Medulla oblongata (tissue), 1 donor: ENCODE results near the gene ZNF492.

Experiments used
- DNase-seq: peaks from one replicate; pipeline ENCODE4 v3.0.0-alpha.2; 2015; ENCODE audit errors: extremely low spot score

ZNF492 gene

GRCh38 chr19:22633706-22634449 is at the start of gene ZNF492:
Gene ZNF492, plus strand, starts transcription at chr19:22634324. Its CDS starts 19,076 bp downstream, at chr19:22653400.
- DNase-seq: peak; percentile 87

GRCh38 chr19:22595422-22595821 is 38.7 kb upstream of the ZNF492 start:
- no peak for DNase-seq

GRCh38 chr19:22595918-22596341 is 38.2 kb upstream of the ZNF492 start:
- no peak for DNase-seq

- DNase-seq: no peak
Observed at GRCh38 chr19:22600690-22601648, 33.2 kb upstream of the ZNF492 start.

GRCh38 chr19:22601906-22602630 is 32.1 kb upstream of the ZNF492 start:
- no peak for DNase-seq

GRCh38 chr19:22602631-22603272 is 31.4 kb upstream of the ZNF492 start:
- no peak for DNase-seq

- no peak for DNase-seq
Observed at GRCh38 chr19:22603518-22604440, 30.3 kb upstream of the ZNF492 start.

- no peak for DNase-seq
Observed at GRCh38 chr19:22604571-22605274, 29.4 kb upstream of the ZNF492 start.

- no peak for DNase-seq
Observed at GRCh38 chr19:22605275-22606211, 28.6 kb upstream of the ZNF492 start.

GRCh38 chr19:22606212-22606553 is 27.9 kb upstream of the ZNF492 start:
- DNase-seq: no peak

- DNase-seq: no peak
Observed at GRCh38 chr19:22606954-22607652, 27.0 kb upstream of the ZNF492 start.

- DNase-seq: no peak
Observed at GRCh38 chr19:22607653-22608430, 26.3 kb upstream of the ZNF492 start.

GRCh38 chr19:22608441-22608840 is 25.7 kb upstream of the ZNF492 start:
- no peak for DNase-seq

- no peak for DNase-seq
Observed at GRCh38 chr19:22609630-22610029, 24.5 kb upstream of the ZNF492 start.

GRCh38 chr19:22610121-22610520 is 24.0 kb upstream of the ZNF492 start:
- no peak for DNase-seq

GRCh38 chr19:22612316-22612715 is 21.8 kb upstream of the ZNF492 start:
- DNase-seq: no peak

GRCh38 chr19:22616659-22617058 is 17.5 kb upstream of the ZNF492 start:
- DNase-seq: no peak
